Upper lobe of right lung (tissue), 1 donor: Measurements from ENCODE around the gene MYO15A. TPM values are rescaled to one million over a fixed set of nuclear protein-coding genes. Genes with fewer than 3 reads are reported as not detected.

Experiments
- ATAC-seq: fragments of 200-7000 bp; cut with Tn5 transposase; one replicate; pipeline ENCODE4 v1.9.1; 2020; ENCODE audit warnings: mild to moderate bottlenecking, moderate library complexity
- DNase-seq: peaks from one replicate; pipeline ENCODE4 v3.0.0-alpha.2; 2020
- H3K27ac ChIP-seq: fragments of 200-600 bp; one replicate; pipeline ENCODE4 v1.8.0; 2022
- H3K27me3 ChIP-seq: fragments of 200-600 bp; one replicate; pipeline ENCODE4 v1.8.0; 2022; ENCODE audit warnings: mild to moderate bottlenecking
- H3K36me3 ChIP-seq: fragments of 200-600 bp; one replicate; pipeline ENCODE4 v1.8.0; 2022
- H3K4me1 ChIP-seq: fragments of 200-600 bp; one replicate; pipeline ENCODE4 v1.8.0; 2022
- H3K4me3 ChIP-seq: fragments of 200-600 bp; one replicate; pipeline ENCODE4 v1.8.0; 2022; ENCODE audit warnings: mild to moderate bottlenecking
- H3K9me3 ChIP-seq: fragments of 200-600 bp; one replicate; pipeline ENCODE4 v1.8.0; 2022
- intact Hi-C: fragments of 100-400 bp; cut with DNase I; formaldehyde crosslinking; loops from one replicate; pipeline ENCODE4 v1.11.0; 2022
- total RNA-seq: library from RNA; stranded (reverse); fragmentation: NEBNext Ultra II Directional; extraction: Animal tissue kit (Norgen Biotek cat#: 25700); gene quantifications from one replicate; pipeline ENCODE4 v1.2.1, GENCODE V29; 2021
- TF ChIP-seq, protein P1 (sequence below): fragments of 200-600 bp; IDR thresholded peaks from one replicate; pipeline ENCODE4 v1.8.0; 2022; ENCODE audit warnings: antibody characterized with exemption
- donor health status: DM: no; HTN: yes; CAD: no; lungs with severe emphysema.

MYO15A gene
- total RNA-seq, 1 donor from 2014 or later: 2.8 TPM

DNA sequence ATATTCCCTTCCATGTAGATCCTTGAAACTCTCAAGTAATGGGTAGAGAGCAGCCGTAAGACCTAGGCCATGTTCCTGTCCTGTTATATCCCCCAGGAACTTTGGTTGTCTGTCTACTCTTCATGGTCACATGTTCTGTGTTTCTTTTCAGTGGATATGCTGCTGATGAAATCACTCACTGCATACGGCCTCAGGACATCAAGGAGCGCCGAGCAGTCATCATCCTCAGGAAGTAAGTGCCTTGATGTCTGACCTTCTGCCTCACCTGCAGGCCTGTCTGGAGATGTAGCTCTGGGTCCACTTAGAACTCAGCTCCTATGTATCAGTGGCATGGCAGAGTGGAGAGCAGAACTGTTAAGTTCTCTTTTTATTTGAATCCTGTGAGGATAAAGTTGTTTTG, 86.2 kb downstream of the MYO15A start:
- Histone ChIP-seq H3K27ac (no peak overlapping the region), H3K9me3 (no peaks in the 10 kb centered on the region), H3K27me3 (no peaks in the 10 kb centered on the region), H3K36me3 (peaks cover 55% of the 10 kb centered on the region), H3K4me1 (peaks cover 29% of the 10 kb centered on the region), H3K4me3 (no peak overlapping the region)
- intact Hi-C loops: no loop called here
- TF ChIP-seq, protein P1, sequence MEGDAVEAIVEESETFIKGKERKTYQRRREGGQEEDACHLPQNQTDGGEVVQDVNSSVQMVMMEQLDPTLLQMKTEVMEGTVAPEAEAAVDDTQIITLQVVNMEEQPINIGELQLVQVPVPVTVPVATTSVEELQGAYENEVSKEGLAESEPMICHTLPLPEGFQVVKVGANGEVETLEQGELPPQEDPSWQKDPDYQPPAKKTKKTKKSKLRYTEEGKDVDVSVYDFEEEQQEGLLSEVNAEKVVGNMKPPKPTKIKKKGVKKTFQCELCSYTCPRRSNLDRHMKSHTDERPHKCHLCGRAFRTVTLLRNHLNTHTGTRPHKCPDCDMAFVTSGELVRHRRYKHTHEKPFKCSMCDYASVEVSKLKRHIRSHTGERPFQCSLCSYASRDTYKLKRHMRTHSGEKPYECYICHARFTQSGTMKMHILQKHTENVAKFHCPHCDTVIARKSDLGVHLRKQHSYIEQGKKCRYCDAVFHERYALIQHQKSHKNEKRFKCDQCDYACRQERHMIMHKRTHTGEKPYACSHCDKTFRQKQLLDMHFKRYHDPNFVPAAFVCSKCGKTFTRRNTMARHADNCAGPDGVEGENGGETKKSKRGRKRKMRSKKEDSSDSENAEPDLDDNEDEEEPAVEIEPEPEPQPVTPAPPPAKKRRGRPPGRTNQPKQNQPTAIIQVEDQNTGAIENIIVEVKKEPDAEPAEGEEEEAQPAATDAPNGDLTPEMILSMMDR: no peak
- DNase-seq (no peak), ATAC-seq (no peak)

DNA sequence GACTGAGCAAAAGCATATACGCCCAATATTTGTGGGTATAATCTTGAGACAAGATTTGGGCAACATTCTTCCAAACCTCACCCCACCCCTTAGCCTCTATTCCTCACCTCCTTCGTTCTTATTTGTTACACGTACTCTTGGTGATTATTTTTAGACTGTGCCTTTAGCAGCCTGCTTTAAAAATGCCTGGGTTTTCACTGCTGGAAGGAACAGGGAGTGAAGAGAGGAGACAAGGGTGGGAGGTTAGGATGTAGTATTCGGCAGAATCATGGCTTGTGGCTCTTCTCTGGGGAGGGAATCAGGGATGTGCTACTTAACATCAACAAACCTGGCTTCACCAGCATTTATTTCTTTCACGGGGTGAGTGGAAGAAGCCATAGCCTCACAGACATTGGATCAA, 86.7 kb downstream of the MYO15A start:
- Histone ChIP-seq H3K4me3 (no peak overlapping the region), H3K27me3 (no peaks in the 10 kb centered on the region), H3K36me3 (peaks cover 55% of the 10 kb centered on the region), H3K9me3 (no peaks in the 10 kb centered on the region), H3K4me1 (peaks cover 24% of the 10 kb centered on the region), H3K27ac (no peak overlapping the region)
- intact Hi-C loops: no loop called here
- DNase-seq (no peak), ATAC-seq (no peak)
- TF ChIP-seq, protein P1: no peak

DNA sequence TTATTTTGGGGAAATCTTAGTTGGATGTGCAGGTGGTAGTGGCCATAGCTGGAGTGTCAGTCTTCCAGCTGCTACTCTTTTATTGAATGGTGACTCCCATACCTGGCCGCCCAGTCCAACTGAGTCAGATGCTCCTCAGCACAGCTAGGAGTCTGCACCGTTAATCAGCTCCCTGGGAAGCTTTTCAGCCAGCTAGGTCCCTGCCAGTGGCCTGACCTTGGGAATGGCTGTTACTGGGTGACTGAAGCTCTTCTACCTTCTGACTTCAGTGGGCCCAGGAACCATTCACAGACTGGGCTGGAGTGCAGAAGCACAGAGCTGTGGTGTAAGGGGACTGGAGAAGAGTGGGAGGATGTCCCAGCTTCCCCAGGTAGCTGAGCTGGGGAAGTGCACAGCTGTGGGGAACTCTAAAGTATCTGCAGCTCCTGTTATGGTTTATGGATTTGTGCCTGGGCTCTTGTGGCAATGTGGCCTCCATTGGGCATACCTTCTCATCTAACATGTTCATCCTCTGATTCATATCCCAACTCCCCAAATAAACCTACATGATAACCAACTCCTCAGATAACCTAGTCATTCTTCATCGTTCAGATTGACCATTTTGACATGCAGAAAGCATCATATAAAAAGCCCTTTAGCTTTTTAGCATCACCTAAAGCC, 89.1 kb downstream of the MYO15A start:
- H3K27ac ChIP-seq: no peak overlapping the region
- peaks cover 55% of the 10 kb centered on the region for H3K36me3 ChIP-seq
- no peak for DNase-seq
- H3K4me3 ChIP-seq: no peak overlapping the region
- no peaks in the 10 kb centered on the region for H3K27me3 ChIP-seq
- H3K4me1 ChIP-seq: peaks cover 8% of the 10 kb centered on the region
- no peaks in the 10 kb centered on the region for H3K9me3 ChIP-seq
- ATAC-seq: no peak
- intact Hi-C loops: no loop called here
- TF ChIP-seq, protein P1: no peak

DNA sequence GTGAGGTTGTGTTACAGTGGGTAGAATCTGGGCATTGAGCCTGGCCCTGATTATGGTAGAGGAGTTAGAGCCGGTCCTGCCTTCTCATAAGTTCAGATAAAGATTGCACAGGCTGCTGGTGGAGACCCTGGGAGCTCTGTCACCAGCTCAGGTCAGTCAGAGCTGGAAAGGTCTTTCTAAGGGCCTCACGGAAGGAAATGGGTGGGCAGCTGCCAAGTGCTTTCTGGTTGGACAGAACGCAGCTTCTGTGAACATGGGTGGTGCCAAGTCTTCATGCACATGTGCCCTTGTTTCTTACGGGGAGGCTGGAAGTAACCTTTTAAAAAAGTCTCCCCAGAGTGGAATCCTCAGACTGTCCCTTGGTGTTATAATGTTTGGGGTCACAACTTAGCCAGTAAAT, 90.0 kb downstream of the MYO15A start:
- TF ChIP-seq, protein P1: no peak
- ATAC-seq (no peak), DNase-seq (no peak)
- Histone ChIP-seq H3K4me3 (no peak overlapping the region), H3K4me1 (peaks cover 8% of the 10 kb centered on the region), H3K27ac (no peak overlapping the region), H3K36me3 (peaks cover 55% of the 10 kb centered on the region), H3K9me3 (no peaks in the 10 kb centered on the region), H3K27me3 (no peaks in the 10 kb centered on the region)
- intact Hi-C loops: no loop called here

DNA sequence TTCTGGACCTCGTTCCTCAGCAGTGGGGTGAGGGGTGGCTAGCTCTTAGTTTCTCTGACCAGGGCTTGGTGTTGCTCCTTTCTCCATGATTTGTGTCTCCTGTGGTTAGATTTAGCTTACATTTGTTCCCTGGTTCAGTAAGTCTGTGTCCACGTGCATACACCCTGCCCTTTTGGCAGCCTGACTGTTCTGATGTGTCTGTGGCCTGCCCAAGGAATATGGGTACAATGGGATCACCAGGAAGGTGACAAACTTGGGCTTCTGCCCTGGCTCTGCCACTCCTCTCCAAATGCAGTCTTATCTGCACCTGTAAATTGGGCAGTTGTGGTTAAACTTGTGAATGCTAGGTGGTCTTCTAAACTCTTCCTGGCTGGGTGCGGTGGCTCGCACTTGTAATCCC, 92.6 kb downstream of the MYO15A start:
- TF ChIP-seq, protein P1: no peak
- DNase-seq (no peak), ATAC-seq (no peak)
- intact Hi-C loops: no loop called here
- H3K4me1 ChIP-seq: peaks cover 8% of the 10 kb centered on the region
- H3K27me3 ChIP-seq: no peaks in the 10 kb centered on the region
- no peak overlapping the region for H3K4me3 ChIP-seq
- H3K36me3 ChIP-seq: peaks cover 48% of the 10 kb centered on the region
- no peaks in the 10 kb centered on the region for H3K9me3 ChIP-seq
- H3K27ac ChIP-seq: no peak overlapping the region

DNA sequence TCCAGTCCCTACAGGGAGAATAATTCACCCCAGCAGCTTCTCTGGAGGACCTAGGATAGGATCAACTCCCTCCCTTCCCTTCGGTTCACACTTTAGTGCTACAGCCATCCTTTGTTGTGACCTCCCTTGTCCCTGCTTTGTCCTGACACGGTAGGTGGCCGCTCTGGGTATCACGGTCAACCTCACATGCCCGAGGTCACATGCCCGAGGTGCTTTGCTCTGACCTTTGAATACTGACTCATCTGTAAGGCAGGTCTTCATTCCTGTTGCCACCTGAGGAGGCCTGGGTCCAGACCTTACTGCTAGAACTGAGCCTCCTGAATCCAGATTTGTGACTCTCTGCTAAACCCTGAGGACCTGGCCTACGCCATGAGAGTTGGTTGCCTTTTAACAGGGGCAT, 94.8 kb downstream of the MYO15A start:
- peaks cover 8% of the 10 kb centered on the region for H3K4me1 ChIP-seq
- peak; percentile 32 for ATAC-seq
- H3K27me3 ChIP-seq: no peaks in the 10 kb centered on the region
- no peaks in the 10 kb centered on the region for H3K9me3 ChIP-seq
- intact Hi-C loops: no loop called here
- H3K4me3 ChIP-seq: no peak overlapping the region
- H3K27ac ChIP-seq: no peak overlapping the region
- H3K36me3 ChIP-seq: peaks cover 48% of the 10 kb centered on the region
- TF ChIP-seq, protein P1: no peak
- DNase-seq: no peak
